ENCODE results near the gene TRPM3.
"Not testable (repeated sequence)": the region's sequence is repeated elsewhere in the genome, so short reads cannot be mapped to it uniquely, and the experiment has no call there.

Gene TRPM3

DNA sequence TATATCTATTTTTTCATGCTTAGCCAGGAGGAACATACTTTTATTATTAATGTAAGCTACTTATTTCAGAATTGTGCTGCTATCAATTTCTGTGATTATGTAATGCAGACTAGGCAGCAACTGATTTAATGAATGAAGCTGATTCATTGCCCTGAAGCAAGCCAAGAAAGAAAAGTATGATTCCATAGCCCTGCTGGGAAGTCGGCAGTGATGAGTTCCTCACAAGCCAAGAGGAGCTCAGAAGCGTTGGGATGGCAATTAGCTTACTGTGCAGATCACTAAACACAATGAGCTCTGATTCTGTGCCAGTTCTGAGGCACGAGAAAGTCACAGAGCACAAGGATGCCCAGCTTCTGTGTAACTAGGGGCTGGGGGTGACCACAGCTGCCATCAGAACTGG, 452.7 kb downstream of the TRPM3 start:
- no peaks in the 10 kb centered on the region for H3K4me1 ChIP-seq (ENCODE audit: insufficient read depth, poor library complexity, severe bottlenecking)
- no peaks in the 10 kb centered on the region for H3K9me3 ChIP-seq (ENCODE audit: severe bottlenecking)
- no peak for ATAC-seq (ENCODE audit: low read depth)
- no peak overlapping the region for H3K27ac ChIP-seq (ENCODE audit: poor library complexity, severe bottlenecking)
- no peak overlapping the region for H3K4me3 ChIP-seq (ENCODE audit: severe bottlenecking)
- no peaks in the 10 kb centered on the region for H3K36me3 ChIP-seq (ENCODE audit: low read depth)
- TF ChIP-seq, protein P1, sequence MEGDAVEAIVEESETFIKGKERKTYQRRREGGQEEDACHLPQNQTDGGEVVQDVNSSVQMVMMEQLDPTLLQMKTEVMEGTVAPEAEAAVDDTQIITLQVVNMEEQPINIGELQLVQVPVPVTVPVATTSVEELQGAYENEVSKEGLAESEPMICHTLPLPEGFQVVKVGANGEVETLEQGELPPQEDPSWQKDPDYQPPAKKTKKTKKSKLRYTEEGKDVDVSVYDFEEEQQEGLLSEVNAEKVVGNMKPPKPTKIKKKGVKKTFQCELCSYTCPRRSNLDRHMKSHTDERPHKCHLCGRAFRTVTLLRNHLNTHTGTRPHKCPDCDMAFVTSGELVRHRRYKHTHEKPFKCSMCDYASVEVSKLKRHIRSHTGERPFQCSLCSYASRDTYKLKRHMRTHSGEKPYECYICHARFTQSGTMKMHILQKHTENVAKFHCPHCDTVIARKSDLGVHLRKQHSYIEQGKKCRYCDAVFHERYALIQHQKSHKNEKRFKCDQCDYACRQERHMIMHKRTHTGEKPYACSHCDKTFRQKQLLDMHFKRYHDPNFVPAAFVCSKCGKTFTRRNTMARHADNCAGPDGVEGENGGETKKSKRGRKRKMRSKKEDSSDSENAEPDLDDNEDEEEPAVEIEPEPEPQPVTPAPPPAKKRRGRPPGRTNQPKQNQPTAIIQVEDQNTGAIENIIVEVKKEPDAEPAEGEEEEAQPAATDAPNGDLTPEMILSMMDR (IDR thresholded peaks at IDR 0.05; ENCODE audit: poor library complexity, severe bottlenecking): no peak
- H3K27me3 ChIP-seq (ENCODE audit: insufficient read depth, poor library complexity, severe bottlenecking): no peaks in the 10 kb centered on the region
- DNase-seq (ENCODE audit: low spot score): no peak

DNA sequence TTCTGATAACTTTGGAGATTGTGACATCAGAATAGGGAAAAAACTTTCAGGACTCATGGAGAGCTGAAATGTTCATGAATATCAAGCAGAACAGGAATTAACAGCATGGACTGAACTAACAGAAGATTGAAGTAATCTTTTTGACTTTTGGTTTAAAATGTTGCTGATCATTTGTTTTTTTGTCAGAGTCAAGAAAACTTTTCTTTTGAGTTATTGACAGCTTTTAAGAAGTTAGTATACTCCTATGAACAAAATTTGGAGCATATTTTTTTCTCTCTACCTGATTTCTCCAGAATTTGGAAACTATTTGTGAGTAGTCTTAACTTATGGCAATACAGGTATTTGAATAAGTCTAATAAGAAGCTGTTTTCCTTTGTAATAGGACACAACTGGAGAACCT, 462.7 kb downstream of the TRPM3 start:
- DNase-seq (ENCODE audit: low spot score): no peak
- TF ChIP-seq, protein P1 (IDR thresholded peaks at IDR 0.05; ENCODE audit: poor library complexity, severe bottlenecking): no peak
- H3K4me3 ChIP-seq (ENCODE audit: severe bottlenecking): no peak overlapping the region
- H3K4me1 ChIP-seq (ENCODE audit: insufficient read depth, poor library complexity, severe bottlenecking): no peaks in the 10 kb centered on the region
- no peaks in the 10 kb centered on the region for H3K9me3 ChIP-seq (ENCODE audit: severe bottlenecking)
- H3K27ac ChIP-seq (ENCODE audit: poor library complexity, severe bottlenecking): no peak overlapping the region
- peaks cover 20% of the 10 kb centered on the region for H3K27me3 ChIP-seq (ENCODE audit: insufficient read depth, poor library complexity, severe bottlenecking)
- ATAC-seq (ENCODE audit: low read depth): no peak
- H3K36me3 ChIP-seq (ENCODE audit: low read depth): no peaks in the 10 kb centered on the region

DNA sequence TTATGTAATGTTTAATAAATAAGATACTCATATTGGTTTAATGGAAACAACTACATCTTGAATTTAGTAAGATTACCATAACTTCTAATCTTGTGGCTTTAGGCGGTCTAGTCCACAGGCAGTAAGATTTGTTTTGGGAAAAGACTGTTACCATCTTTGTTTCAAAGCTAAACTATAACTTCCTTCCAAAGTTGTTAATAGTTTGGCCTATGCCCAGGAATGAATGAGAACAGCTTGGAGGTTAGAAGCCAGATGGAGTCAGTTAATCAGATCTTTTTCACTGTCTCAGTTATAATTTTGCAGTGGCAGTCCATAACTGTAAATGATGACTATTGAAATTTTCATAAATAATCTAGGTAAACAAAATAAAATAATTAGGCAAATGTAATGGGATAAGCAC, 465.1 kb downstream of the TRPM3 start:
- Histone ChIP-seq H3K4me1 (ENCODE audit: insufficient read depth, poor library complexity, severe bottlenecking) (no peaks in the 10 kb centered on the region), H3K4me3 (ENCODE audit: severe bottlenecking) (no peak overlapping the region), H3K9me3 (ENCODE audit: severe bottlenecking) (no peaks in the 10 kb centered on the region), H3K27me3 (ENCODE audit: insufficient read depth, poor library complexity, severe bottlenecking) (peaks cover 16% of the 10 kb centered on the region), H3K27ac (ENCODE audit: poor library complexity, severe bottlenecking) (no peak overlapping the region), H3K36me3 (ENCODE audit: low read depth) (no peaks in the 10 kb centered on the region)
- DNase-seq (ENCODE audit: low spot score) (no peak), ATAC-seq (ENCODE audit: low read depth) (no peak)
- TF ChIP-seq, protein P1 (IDR thresholded peaks at IDR 0.05; ENCODE audit: poor library complexity, severe bottlenecking): no peak

DNA sequence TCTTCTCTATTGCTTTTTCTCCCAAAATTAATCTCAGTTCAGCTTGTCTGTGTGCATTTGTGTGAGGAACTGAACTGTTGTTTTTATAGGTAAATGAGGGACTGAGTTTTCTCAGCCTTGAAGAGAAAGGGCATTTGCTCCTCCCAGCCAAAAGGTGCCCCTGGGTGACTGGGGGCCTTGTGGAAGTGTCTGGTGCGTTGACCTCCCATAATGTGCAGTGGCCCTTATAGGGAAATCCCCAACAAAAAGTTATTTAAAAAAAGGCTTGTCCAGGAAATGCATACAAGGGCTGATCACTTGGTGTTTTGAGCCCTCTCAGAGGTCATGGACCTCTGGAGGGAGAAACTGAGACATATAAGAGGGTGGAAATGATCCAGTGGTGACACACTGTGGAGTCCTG, 467.3 kb downstream of the TRPM3 start:
- peaks cover 6% of the 10 kb centered on the region for H3K27me3 ChIP-seq (ENCODE audit: insufficient read depth, poor library complexity, severe bottlenecking)
- H3K4me3 ChIP-seq (ENCODE audit: severe bottlenecking): no peak overlapping the region
- no peaks in the 10 kb centered on the region for H3K36me3 ChIP-seq (ENCODE audit: low read depth)
- ATAC-seq (ENCODE audit: low read depth) (no peak), DNase-seq (ENCODE audit: low spot score) (no peak)
- TF ChIP-seq, protein P1 (IDR thresholded peaks at IDR 0.05; ENCODE audit: poor library complexity, severe bottlenecking): no peak
- H3K4me1 ChIP-seq (ENCODE audit: insufficient read depth, poor library complexity, severe bottlenecking): no peaks in the 10 kb centered on the region
- no peaks in the 10 kb centered on the region for H3K9me3 ChIP-seq (ENCODE audit: severe bottlenecking)
- H3K27ac ChIP-seq (ENCODE audit: poor library complexity, severe bottlenecking): no peak overlapping the region

DNA sequence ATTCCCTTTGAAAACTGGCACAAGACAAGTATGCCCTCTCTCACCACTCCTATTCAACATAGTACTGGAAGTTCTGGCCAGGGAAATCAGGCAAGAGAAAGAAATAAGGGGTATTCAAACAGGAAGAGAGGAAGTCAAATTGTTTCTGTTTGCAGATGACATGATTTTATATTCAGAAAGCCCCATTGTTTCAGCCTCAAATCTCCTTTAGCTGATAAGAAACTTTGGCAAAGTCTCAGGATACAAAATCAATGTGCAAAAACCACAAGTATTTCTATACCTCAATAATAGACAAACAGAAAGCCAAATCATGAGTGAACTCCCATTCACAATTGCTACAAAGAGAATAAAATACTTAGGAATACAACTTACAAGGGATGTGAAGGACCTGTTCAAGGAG, 476.8 kb downstream of the TRPM3 start:
- H3K4me3 ChIP-seq (ENCODE audit: severe bottlenecking); H3K9me3 ChIP-seq (ENCODE audit: severe bottlenecking); H3K27me3 ChIP-seq (ENCODE audit: insufficient read depth, poor library complexity, severe bottlenecking); ATAC-seq (ENCODE audit: low read depth); H3K4me1 ChIP-seq (ENCODE audit: insufficient read depth, poor library complexity, severe bottlenecking); DNase-seq (ENCODE audit: low spot score); H3K27ac ChIP-seq (ENCODE audit: poor library complexity, severe bottlenecking); H3K36me3 ChIP-seq (ENCODE audit: low read depth): not testable (repeated sequence)

Data from RWPE2 (cell line).